ENCODE results near the gene CCDC172.
"Not testable (repeated sequence)": the region's sequence is repeated elsewhere in the genome, so short reads cannot be mapped to it uniquely, and the experiment has no call there.

DNA sequence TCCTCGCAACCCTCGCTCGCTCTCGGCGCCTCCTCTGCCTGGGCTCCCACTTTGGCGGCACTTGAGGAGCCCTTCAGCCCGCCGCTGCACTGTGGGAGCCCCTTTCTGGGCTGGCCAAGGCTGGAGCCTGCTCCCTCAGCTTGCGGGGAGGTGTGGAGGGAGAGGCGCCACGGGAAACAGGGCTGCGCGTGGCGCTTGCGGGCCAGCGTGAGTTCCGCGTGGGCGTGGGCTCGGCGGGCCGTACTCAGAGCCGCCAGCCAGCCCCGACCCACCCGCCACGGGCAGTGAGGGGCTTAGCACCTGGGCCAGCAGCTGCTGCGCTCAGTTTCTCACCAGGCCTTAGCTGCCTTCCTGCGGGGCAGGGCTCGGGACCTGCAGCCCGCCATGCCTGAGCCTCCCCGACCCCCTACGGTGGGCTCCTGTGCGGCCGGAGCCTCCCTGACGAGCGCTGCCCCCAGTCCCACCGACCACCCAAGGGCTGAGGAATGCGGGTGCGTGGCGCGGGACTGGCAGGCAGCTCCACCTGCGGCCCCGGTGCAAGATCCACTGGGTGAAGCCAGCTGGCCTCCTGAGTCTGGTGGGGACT is 69.1 kb downstream of the CCDC172 start:
- TF ChIP-seq, protein P1, sequence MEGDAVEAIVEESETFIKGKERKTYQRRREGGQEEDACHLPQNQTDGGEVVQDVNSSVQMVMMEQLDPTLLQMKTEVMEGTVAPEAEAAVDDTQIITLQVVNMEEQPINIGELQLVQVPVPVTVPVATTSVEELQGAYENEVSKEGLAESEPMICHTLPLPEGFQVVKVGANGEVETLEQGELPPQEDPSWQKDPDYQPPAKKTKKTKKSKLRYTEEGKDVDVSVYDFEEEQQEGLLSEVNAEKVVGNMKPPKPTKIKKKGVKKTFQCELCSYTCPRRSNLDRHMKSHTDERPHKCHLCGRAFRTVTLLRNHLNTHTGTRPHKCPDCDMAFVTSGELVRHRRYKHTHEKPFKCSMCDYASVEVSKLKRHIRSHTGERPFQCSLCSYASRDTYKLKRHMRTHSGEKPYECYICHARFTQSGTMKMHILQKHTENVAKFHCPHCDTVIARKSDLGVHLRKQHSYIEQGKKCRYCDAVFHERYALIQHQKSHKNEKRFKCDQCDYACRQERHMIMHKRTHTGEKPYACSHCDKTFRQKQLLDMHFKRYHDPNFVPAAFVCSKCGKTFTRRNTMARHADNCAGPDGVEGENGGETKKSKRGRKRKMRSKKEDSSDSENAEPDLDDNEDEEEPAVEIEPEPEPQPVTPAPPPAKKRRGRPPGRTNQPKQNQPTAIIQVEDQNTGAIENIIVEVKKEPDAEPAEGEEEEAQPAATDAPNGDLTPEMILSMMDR (IDR thresholded peaks at IDR 0.05), result not testable (repeated sequence)
- not testable (repeated sequence) for TF ChIP-seq POLR2A (IDR thresholded peaks at IDR 0.05)

Data from uterus (tissue), 2 donors.